H9 (cell line): Measurements from ENCODE around the gene SPIRE2. TPM values are rescaled to one million over a fixed set of nuclear protein-coding genes. Genes with fewer than 3 reads are reported as not detected.

ENCODE experiments used
- DNase-seq: peaks from one replicate; pipeline ENCODE4 v3.0.0-alpha.2; 2017
- H2AFZ ChIP-seq: one replicate; pipeline ENCODE4 v1.6.1; 2013; ENCODE audit warnings: mild to moderate bottlenecking, low read length, control low read depth, moderate library complexity
- H2AK5ac ChIP-seq: 2 replicates; pipeline ENCODE4 v1.6.1; 2013; ENCODE audit warnings: low read length, control low read depth, mixed read lengths; ENCODE audit not compliant: insufficient read length
- H2BK120ac ChIP-seq: one replicate; pipeline ENCODE4 v1.6.1; 2013; ENCODE audit warnings: low read depth, mild to moderate bottlenecking, low read length, control low read depth, inconsistent platforms; ENCODE audit not compliant: poor library complexity, severe bottlenecking
- H2BK12ac ChIP-seq: 2 replicates; pipeline ENCODE4 v1.6.1; 2013; ENCODE audit warnings: low read length, control low read depth, mixed read lengths, low read depth; ENCODE audit not compliant: insufficient read length
- H2BK15ac ChIP-seq: 2 replicates; pipeline ENCODE4 v1.6.1; 2013; ENCODE audit warnings: low read depth, low read length, control low read depth
- H2BK20ac ChIP-seq: one replicate; pipeline ENCODE4 v1.6.1; 2013; ENCODE audit warnings: low read depth, mild to moderate bottlenecking, low read length, control low read depth, inconsistent platforms; ENCODE audit not compliant: poor library complexity, severe bottlenecking
- H2BK5ac ChIP-seq: 2 replicates; pipeline ENCODE4 v1.6.1; 2013; ENCODE audit warnings: low read length, control low read depth, mixed read lengths; ENCODE audit not compliant: insufficient read length
- H3K14ac ChIP-seq: 2 replicates; pipeline ENCODE4 v1.6.1; 2013; ENCODE audit warnings: low read length, control low read depth; ENCODE audit not compliant: insufficient read depth
- H3K18ac ChIP-seq: 2 replicates; pipeline ENCODE4 v1.6.1; 2013; ENCODE audit warnings: low read depth, mild to moderate bottlenecking, mixed read lengths, low read length, control low read depth; ENCODE audit not compliant: insufficient read length
- H3K23ac ChIP-seq: 2 replicates; pipeline ENCODE4 v1.6.1; 2013; ENCODE audit warnings: low read length, control low read depth, mixed read lengths, low read depth; ENCODE audit not compliant: insufficient read length
- H3K23me2 ChIP-seq: 2 replicates; pipeline ENCODE4 v1.6.1; 2013; ENCODE audit warnings: low read depth, mild to moderate bottlenecking, mixed read lengths, low read length, control low read depth; ENCODE audit not compliant: insufficient read length, poor library complexity, severe bottlenecking
- H3K27ac ChIP-seq: 2 replicates; pipeline ENCODE4 v1.5.1; 2013; ENCODE audit warnings: low read length, control low read depth, mixed read lengths, low read depth; ENCODE audit not compliant: insufficient read length
- H3K27me3 ChIP-seq: 2 replicates; pipeline ENCODE4 v1.6.1; 2013; ENCODE audit warnings: low read length, control low read depth, inconsistent platforms; ENCODE audit not compliant: insufficient read depth
- H3K4ac ChIP-seq: 2 replicates; pipeline ENCODE4 v1.6.1; 2013; ENCODE audit warnings: low read depth, mild to moderate bottlenecking, control low read depth, inconsistent platforms, low read length, moderate library complexity
- H3K4me1 ChIP-seq: 2 replicates; pipeline ENCODE4 v1.6.1; 2013; ENCODE audit warnings: low read length, control low read depth, inconsistent platforms; ENCODE audit not compliant: insufficient read depth
- H3K4me2 ChIP-seq: 2 replicates; pipeline ENCODE4 v1.6.1; 2013; ENCODE audit warnings: low read length, control low read depth, mixed read lengths; ENCODE audit not compliant: insufficient read length, insufficient read depth
- H3K56ac ChIP-seq: 2 replicates; pipeline ENCODE4 v1.6.1; 2013; ENCODE audit warnings: low read depth, mild to moderate bottlenecking, mixed read lengths, low read length, control low read depth; ENCODE audit not compliant: insufficient read length
- H3K79me1 ChIP-seq: 2 replicates; pipeline ENCODE4 v1.6.1; 2013; ENCODE audit warnings: low read depth, mild to moderate bottlenecking, moderate library complexity, low read length, control low read depth, inconsistent platforms; ENCODE audit not compliant: insufficient read depth, poor library complexity, severe bottlenecking
- H3K79me2 ChIP-seq: 2 replicates; pipeline ENCODE4 v1.6.1; 2013; ENCODE audit warnings: low read length, control low read depth, inconsistent platforms; ENCODE audit not compliant: insufficient read depth
- H3K9ac ChIP-seq: 2 replicates; pipeline ENCODE4 v1.6.1; 2013; ENCODE audit warnings: low read length, control low read depth, mixed read lengths; ENCODE audit not compliant: insufficient read length; ENCODE audit errors: extremely low read depth
- H3K9me3 ChIP-seq: one replicate; pipeline ENCODE4 v1.6.1; 2013; ENCODE audit warnings: low read depth, low read length, inconsistent platforms; ENCODE audit not compliant: control insufficient read depth
- H3T11ph ChIP-seq: one replicate; pipeline ENCODE4 v1.6.1; 2013; ENCODE audit warnings: mild to moderate bottlenecking, low read length, control low read depth, inconsistent platforms
- H4K20me1 ChIP-seq: one replicate; pipeline ENCODE4 v1.6.1; 2013; ENCODE audit not compliant: control insufficient read depth, insufficient read length, insufficient read depth
- H4K5ac ChIP-seq: 2 replicates; pipeline ENCODE4 v1.6.1; 2013; ENCODE audit warnings: low read depth, mild to moderate bottlenecking, mixed read lengths, low read length, control low read depth; ENCODE audit not compliant: insufficient read length
- H4K8ac ChIP-seq: replicated peaks from 2 replicates; pipeline ENCODE4 v1.6.1; 2013; ENCODE audit warnings: low read length, control low read depth, mixed read lengths, low read depth; ENCODE audit not compliant: insufficient read length
- H4K91ac ChIP-seq: 2 replicates; pipeline ENCODE4 v1.6.1; 2013; ENCODE audit warnings: low read depth, mild to moderate bottlenecking, moderate library complexity, mixed read lengths, low read length, control low read depth; ENCODE audit not compliant: insufficient read length
- H3K27ac Mint-ChIP-seq, 3 experiments: 2 replicates in 2 of 3; 3 replicates in 1 of 3; pipeline ENCODE4 v1.8.0; 2020 to 2021; ENCODE audit warnings: mixed read lengths in 3 of 3, mild to moderate bottlenecking in 1 of 3, moderate library complexity in 1 of 3
- H3K27me3 Mint-ChIP-seq: 2 replicates; pipeline ENCODE4 v1.8.0; 2021; ENCODE audit warnings: low read depth, mild to moderate bottlenecking, moderate library complexity, mixed read lengths
- H3K36me3 Mint-ChIP-seq, 3 experiments: 2 replicates in 2 of 3; 3 replicates in 1 of 3; pipeline ENCODE4 v1.8.0; 2020 to 2021; ENCODE audit warnings: low read depth in 3 of 3, mixed read lengths in 3 of 3; ENCODE audit not compliant: insufficient read depth in 1 of 3
- H3K4me1 Mint-ChIP-seq, 2 experiments: 2 replicates each; pipeline ENCODE4 v1.8.0; 2020; ENCODE audit warnings: mixed read lengths in 2 of 2
- H3K4me3 Mint-ChIP-seq, 2 experiments: 2 replicates in 1 of 2; 3 replicates in 1 of 2; pipeline ENCODE4 v1.8.0; 2020 to 2021; ENCODE audit warnings: mild to moderate bottlenecking in 2 of 2, mixed read lengths in 2 of 2, moderate library complexity in 1 of 2
- H3K9me3 Mint-ChIP-seq, 2 experiments: 2 replicates in 1 of 2; 3 replicates in 1 of 2; pipeline ENCODE4 v1.8.0; 2020; ENCODE audit warnings: mild to moderate bottlenecking in 2 of 2, mixed read lengths in 2 of 2, moderate library complexity in 1 of 2
- WGBS: extraction: QIAGEN DNeasy Blood & Tissue Kit; methylation state at CpG from one replicate; pipeline ENCODE4 v1.1.7; 2013; ENCODE audit warnings: missing lambda C conversion rate, low lambda C conversion rate, mixed read lengths; ENCODE audit not compliant: insufficient read length; ENCODE audit errors: extremely low coverage; 5-methylcytosine and 5-hydroxymethylcytosine counted together
- total RNA-seq: library from RNA; stranded (reverse); gene quantifications from 2 replicates; pipeline ENCODE4 v1.2.1, GENCODE V29; 2021
- TF ChIP-seq, protein P1 (sequence below): fragments of 200-600 bp; sonication (generic); conservative IDR thresholded peaks from 3 replicates; pipeline ENCODE4 v1.8.0; 2021; ENCODE audit warnings: antibody characterized with exemption, mild to moderate bottlenecking

SPIRE2 gene
- total RNA-seq, 1 experiment from 2014 or later, result 6.9 TPM

DNA sequence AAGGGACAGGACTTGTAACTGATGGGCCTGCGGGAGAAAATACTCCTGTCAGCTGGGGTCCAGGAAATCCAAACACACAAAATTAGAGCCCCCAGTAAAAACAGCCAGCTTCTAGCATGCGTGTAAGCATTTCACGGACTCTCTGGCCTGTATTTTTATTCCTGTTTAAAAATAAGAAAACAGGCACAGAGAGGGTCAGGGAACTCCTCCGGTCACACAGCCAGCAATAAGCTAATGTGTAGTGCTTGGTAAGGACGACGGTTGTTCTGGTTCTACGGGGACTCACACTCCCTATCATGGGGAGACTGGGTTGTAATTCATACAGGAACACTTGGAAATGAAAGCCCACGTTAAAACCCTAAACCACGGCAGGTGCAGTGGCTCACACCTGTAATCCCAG is 43.6 kb downstream of the SPIRE2 start:
- Mint-ChIP-seq H3K4me1 (peaks cover 3 to 9% of the 10 kb centered on the region in 2 experiments; a peak in 2 of 4 replicates), H3K4me3 (peak overlapping the region in 1 of 2 experiments; percentile 56; a peak in 2 of 5 replicates), H3K9me3 (peaks cover 15 to 22% of the 10 kb centered on the region in 2 experiments), H3K36me3 (peaks cover 24 to 29% (median 25%) of the 10 kb centered on the region in 3 experiments), H3K27ac (no peak overlapping the region), H3K27me3 (no peaks in the 10 kb centered on the region)
- no peaks in the 10 kb centered on the region for H4K20me1 ChIP-seq
- TF ChIP-seq, protein P1, sequence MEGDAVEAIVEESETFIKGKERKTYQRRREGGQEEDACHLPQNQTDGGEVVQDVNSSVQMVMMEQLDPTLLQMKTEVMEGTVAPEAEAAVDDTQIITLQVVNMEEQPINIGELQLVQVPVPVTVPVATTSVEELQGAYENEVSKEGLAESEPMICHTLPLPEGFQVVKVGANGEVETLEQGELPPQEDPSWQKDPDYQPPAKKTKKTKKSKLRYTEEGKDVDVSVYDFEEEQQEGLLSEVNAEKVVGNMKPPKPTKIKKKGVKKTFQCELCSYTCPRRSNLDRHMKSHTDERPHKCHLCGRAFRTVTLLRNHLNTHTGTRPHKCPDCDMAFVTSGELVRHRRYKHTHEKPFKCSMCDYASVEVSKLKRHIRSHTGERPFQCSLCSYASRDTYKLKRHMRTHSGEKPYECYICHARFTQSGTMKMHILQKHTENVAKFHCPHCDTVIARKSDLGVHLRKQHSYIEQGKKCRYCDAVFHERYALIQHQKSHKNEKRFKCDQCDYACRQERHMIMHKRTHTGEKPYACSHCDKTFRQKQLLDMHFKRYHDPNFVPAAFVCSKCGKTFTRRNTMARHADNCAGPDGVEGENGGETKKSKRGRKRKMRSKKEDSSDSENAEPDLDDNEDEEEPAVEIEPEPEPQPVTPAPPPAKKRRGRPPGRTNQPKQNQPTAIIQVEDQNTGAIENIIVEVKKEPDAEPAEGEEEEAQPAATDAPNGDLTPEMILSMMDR, result no peak
- no peaks in the 10 kb centered on the region for H3K27me3 ChIP-seq
- H3K4ac ChIP-seq, result no peak overlapping the region
- WGBS, result no CpG with 5 or more reads among the region's 9 CpGs
- peaks cover 2% of the 10 kb centered on the region; the same call in 1 of the 2 replicates for H3K79me2 ChIP-seq
- no peak overlapping the region for H4K5ac ChIP-seq
- H3K79me1 ChIP-seq, result no peaks in the 10 kb centered on the region
- H2BK12ac ChIP-seq, result no peak overlapping the region
- H4K8ac ChIP-seq, result no peak overlapping the region
- H2BK5ac ChIP-seq, result no peak overlapping the region
- H2AK5ac ChIP-seq, result no peak overlapping the region
- H2AFZ ChIP-seq, result no peak overlapping the region
- H3K4me2 ChIP-seq, result no peak overlapping the region
- H3K9ac ChIP-seq, result no peak overlapping the region
- no peak overlapping the region for H3K27ac ChIP-seq
- no peak overlapping the region for H2BK15ac ChIP-seq
- H3K9me3 ChIP-seq, result peaks cover 5% of the 10 kb centered on the region
- no peak overlapping the region for H3K23ac ChIP-seq
- no peak overlapping the region for H2BK20ac ChIP-seq
- no peak overlapping the region for H3K18ac ChIP-seq
- no peak overlapping the region for H3K56ac ChIP-seq
- no peak overlapping the region for H3K14ac ChIP-seq
- H3K4me1 ChIP-seq, result no peaks in the 10 kb centered on the region
- H3K23me2 ChIP-seq, result peaks cover 5% of the 10 kb centered on the region
- H4K91ac ChIP-seq, result no peak overlapping the region
- no peak for DNase-seq
- H3T11ph ChIP-seq, result no peak overlapping the region
- H2BK120ac ChIP-seq, result no peak overlapping the region
